Measurements from ENCODE around the gene OSM. TPM values are rescaled to one million over a fixed set of nuclear protein-coding genes. Genes with fewer than 3 reads are reported as not detected.

The OSM gene
- total RNA-seq, 1 donor from 2014 or later = not detected

DNA sequence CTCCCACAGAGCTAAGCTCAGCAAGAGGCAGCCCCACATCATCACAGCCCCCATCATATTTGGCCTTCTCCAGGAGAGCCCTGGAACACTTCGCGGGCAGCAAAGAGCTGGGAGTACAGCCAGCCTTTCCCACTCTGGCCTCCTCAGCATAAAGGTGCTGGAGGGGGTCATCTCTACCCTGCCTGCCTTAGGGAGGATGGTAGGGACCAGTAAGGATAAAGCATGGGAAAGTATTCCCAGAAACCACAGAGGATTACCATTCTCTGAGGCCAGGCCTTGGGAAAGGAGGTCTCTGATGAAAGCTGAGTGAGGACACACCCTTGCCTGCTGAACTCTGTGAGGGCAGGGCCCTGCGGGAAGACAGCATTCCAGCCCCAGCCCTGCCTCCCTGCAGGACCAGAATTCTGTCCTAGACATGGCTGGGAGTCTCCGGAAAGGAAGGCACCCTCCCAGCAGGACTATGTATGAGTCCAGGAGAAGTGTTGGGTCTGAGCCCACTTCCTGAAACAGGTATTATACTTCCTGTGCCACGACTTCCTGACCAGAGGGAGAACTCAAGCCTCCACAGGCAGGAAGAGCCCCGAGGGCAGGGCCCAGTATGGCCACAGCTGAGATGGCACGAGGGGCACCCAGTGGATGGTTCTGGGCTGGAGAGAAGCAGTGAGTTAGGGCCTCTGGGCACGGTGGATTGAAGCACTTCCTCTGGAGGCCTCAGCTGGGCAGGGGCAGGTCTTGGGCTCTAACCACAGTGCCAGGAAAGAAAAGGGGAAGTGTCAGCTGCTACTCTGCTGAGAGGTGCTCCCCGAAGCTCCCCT, 35.6 kb upstream of the OSM start:
- Mint-ChIP-seq H3K4me3 (no peak overlapping the region), H3K9me3 (no peaks in the 10 kb centered on the region)

DNA sequence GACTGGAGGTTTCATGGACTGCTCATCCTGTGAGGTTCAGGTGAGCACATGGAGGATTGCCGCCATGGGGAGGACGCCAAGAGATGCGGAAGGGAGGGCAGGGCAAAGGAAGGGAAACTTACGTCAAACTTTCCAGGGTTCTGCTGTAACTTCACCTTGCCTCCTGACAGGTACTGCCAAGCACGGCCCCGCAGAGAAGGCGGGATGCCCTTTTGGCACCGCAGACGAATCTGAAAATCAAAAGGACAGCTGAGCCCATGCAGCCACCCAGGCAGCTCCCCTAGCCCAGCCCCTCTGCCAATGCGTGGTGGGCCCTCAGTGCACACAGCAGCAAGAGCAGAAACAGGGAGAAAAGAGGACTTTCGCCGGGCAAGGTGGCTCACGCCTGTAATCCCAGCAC, 32.7 kb upstream of the OSM start:
- Mint-ChIP-seq H3K27me3 (ENCODE audit: low read depth) (no peaks in the 10 kb centered on the region), H3K36me3 (peaks cover 2% of the 10 kb centered on the region), H3K9me3 (no peaks in the 10 kb centered on the region), H3K4me3 (no peak overlapping the region), H3K4me1 (peaks cover 37% of the 10 kb centered on the region), H3K27ac (peak overlapping the region; percentile 47)
- DNase-seq (ENCODE audit: low spot score in 2 of 2, unreplicated experiment in 2 of 2) = no peak
- TF ChIP-seq, protein P1, sequence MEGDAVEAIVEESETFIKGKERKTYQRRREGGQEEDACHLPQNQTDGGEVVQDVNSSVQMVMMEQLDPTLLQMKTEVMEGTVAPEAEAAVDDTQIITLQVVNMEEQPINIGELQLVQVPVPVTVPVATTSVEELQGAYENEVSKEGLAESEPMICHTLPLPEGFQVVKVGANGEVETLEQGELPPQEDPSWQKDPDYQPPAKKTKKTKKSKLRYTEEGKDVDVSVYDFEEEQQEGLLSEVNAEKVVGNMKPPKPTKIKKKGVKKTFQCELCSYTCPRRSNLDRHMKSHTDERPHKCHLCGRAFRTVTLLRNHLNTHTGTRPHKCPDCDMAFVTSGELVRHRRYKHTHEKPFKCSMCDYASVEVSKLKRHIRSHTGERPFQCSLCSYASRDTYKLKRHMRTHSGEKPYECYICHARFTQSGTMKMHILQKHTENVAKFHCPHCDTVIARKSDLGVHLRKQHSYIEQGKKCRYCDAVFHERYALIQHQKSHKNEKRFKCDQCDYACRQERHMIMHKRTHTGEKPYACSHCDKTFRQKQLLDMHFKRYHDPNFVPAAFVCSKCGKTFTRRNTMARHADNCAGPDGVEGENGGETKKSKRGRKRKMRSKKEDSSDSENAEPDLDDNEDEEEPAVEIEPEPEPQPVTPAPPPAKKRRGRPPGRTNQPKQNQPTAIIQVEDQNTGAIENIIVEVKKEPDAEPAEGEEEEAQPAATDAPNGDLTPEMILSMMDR (IDR thresholded peaks at IDR 0.05; ENCODE audit: unreplicated experiment) = no peak

More for the DNA sequence above, 35.6 kb upstream of the OSM start:
- H3K4me1 Mint-ChIP-seq = peaks cover 60% of the 10 kb centered on the region
- TF ChIP-seq, protein P1 (IDR thresholded peaks at IDR 0.05; ENCODE audit: unreplicated experiment) = no peak
- no peaks in the 10 kb centered on the region for H3K27me3 Mint-ChIP-seq (ENCODE audit: low read depth)
- DNase-seq (ENCODE audit: low spot score in 2 of 2, unreplicated experiment in 2 of 2) = no peak
- peak overlapping the region; percentile 50 for H3K27ac Mint-ChIP-seq
- H3K36me3 Mint-ChIP-seq = peaks cover 2% of the 10 kb centered on the region

DNA sequence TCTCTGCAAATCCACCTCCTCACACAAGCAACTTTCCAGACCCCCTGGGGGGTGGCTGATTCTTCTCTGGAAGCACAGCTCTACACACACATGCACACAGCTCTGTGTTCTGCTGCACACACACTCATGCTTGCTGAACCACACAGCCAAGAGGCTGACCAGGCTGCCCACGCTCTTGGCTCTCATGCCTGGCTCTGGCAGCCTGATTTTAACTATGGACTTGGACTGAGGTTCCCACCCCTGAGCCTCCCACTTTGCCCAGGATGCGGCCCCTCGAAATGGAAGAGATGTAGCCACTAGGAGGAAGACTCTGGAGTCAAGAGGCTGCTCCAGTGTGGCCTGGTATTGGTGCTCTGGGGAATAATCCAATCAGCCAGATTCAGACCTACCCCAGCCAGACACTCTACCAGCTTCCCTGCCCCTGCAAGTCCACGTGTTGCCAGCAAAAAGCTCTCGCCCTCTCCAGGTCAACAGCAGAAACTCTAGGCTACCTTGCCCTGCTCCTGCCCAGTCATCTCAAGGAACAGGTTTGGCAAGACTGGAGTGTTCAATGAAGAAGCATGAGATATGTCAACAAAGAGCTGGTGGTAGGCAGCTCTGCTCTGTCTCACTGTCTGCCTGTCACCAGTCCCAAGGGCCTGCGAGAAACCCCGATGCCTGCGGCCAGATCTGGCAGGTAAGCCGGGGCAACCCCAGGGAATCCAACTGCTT, 31.5 kb upstream of the OSM start:
- Mint-ChIP-seq H3K4me3 (peak overlapping the region; percentile 15), H3K27me3 (ENCODE audit: low read depth) (no peaks in the 10 kb centered on the region), H3K9me3 (no peaks in the 10 kb centered on the region), H3K27ac (peak overlapping the region; percentile 83), H3K36me3 (peaks cover 14% of the 10 kb centered on the region), H3K4me1 (peaks cover 34% of the 10 kb centered on the region)
- no peak for DNase-seq (ENCODE audit: low spot score in 2 of 2, unreplicated experiment in 2 of 2)
- TF ChIP-seq, protein P1 (IDR thresholded peaks at IDR 0.05; ENCODE audit: unreplicated experiment) = no peak

DNA sequence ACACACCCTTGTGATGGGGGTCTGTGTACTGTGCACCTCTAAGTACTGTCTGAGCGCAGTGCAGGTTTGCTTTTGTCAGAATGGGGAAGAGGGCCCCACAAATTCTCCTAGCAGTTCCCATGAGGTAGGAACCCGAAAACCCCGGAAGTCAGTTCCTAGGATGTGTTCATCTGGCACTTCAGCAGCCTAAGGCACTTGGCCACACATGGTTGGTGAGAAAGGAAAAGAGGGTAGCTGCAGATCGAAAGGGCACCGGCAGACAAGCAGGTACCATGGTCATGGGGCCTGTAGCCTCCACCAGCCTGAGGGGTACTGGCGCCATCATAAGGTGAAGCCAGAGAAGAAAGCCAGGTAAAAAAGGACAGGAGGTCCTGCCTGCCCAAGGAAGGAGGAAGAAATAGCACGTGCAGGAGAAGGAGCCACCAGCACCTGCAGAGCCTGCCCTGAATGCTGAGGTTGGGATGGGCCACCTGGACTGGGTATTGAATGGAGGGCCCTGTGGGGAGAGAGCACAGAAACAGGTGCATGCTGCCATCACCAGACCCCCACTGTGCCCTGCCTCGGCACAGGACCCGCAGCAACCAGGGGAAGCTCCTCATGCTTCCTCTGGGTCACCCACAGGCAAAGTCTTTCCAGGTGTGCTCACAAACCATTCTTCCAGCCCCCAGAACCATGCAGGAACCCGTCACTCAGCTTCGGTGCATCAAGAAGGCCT, 30.8 kb upstream of the OSM start:
- Mint-ChIP-seq H3K9me3 (no peaks in the 10 kb centered on the region), H3K4me3 (no peak overlapping the region)

DNA sequence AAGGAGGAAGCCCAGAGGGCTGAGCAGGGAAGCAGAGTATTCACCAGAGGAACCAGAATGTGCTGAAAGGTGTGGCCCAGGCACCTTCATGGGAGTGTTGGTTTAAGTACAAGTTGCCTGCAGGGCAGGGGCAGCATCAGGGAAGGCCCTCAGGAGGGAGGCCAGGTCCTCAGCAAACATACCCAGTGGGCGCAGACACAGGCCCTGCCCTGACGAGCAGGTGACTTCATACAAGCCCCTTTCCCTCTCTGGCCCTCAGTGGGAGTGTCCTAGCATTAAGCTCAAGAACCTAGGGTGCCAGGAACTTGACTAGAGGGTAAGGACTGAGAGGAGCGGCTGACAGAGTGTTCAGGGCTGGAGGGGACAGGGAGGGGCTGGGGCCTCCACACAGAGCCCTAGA, 30.2 kb upstream of the OSM start:
- no peak overlapping the region for H3K27ac Mint-ChIP-seq
- H3K36me3 Mint-ChIP-seq = peaks cover 18% of the 10 kb centered on the region
- H3K27me3 Mint-ChIP-seq (ENCODE audit: low read depth) = no peaks in the 10 kb centered on the region
- TF ChIP-seq, protein P1 (IDR thresholded peaks at IDR 0.05; ENCODE audit: unreplicated experiment) = no peak
- H3K9me3 Mint-ChIP-seq = no peaks in the 10 kb centered on the region
- H3K4me1 Mint-ChIP-seq = peaks cover 22% of the 10 kb centered on the region
- no peak overlapping the region for H3K4me3 Mint-ChIP-seq
- no peak for DNase-seq (ENCODE audit: low spot score in 2 of 2, unreplicated experiment in 2 of 2)

More for the DNA sequence above, 30.8 kb upstream of the OSM start:
- TF ChIP-seq, protein P1 (IDR thresholded peaks at IDR 0.05; ENCODE audit: unreplicated experiment) = no peak
- Mint-ChIP-seq H3K27ac (no peak overlapping the region), H3K27me3 (ENCODE audit: low read depth) (no peaks in the 10 kb centered on the region), H3K4me1 (peaks cover 28% of the 10 kb centered on the region), H3K36me3 (peaks cover 18% of the 10 kb centered on the region)
- no peak for DNase-seq (ENCODE audit: low spot score in 2 of 2, unreplicated experiment in 2 of 2)
